Endodermal cell (in vitro differentiated cells): Measurements from ENCODE around the gene SGMS1. TPM values are rescaled to one million over a fixed set of nuclear protein-coding genes. Genes with fewer than 3 reads are reported as not detected.

Source experiments
- DNase-seq: peaks from one replicate; pipeline ENCODE4 v3.0.0-alpha.2; 2017
- H3K27ac ChIP-seq: 2 replicates; pipeline ENCODE4 v1.5.1; 2013; ENCODE audit warnings: mild to moderate bottlenecking, low read depth, low read length, moderate library complexity
- H3K27me3 ChIP-seq: 2 replicates; pipeline ENCODE4 v1.6.1; 2013; ENCODE audit warnings: mild to moderate bottlenecking, low read length, moderate library complexity; ENCODE audit not compliant: insufficient read depth, control insufficient read depth, poor library complexity, severe bottlenecking
- H3K36me3 ChIP-seq: 2 replicates; pipeline ENCODE4 v1.7.0; 2013; ENCODE audit warnings: mild to moderate bottlenecking, low read length, moderate library complexity; ENCODE audit not compliant: control insufficient read depth, insufficient read depth
- H3K4me1 ChIP-seq: one replicate; pipeline ENCODE4 v1.7.0; 2013; ENCODE audit warnings: low read length; ENCODE audit not compliant: control insufficient read depth, insufficient read depth
- H3K4me3 ChIP-seq: 2 replicates; pipeline ENCODE4 v1.5.1; 2013; ENCODE audit warnings: mild to moderate bottlenecking, low read length, moderate library complexity
- H3K9ac ChIP-seq: 2 replicates; pipeline ENCODE4 v1.6.1; 2013; ENCODE audit warnings: mild to moderate bottlenecking, low read length, moderate library complexity; ENCODE audit not compliant: poor library complexity, severe bottlenecking; ENCODE audit errors: extremely low read depth
- H3K9me3 ChIP-seq: 2 replicates; pipeline ENCODE4 v1.6.1; 2013; ENCODE audit warnings: mild to moderate bottlenecking, low read length, moderate library complexity; ENCODE audit not compliant: control insufficient read depth
- H3K27ac Mint-ChIP-seq: 2 replicates; pipeline ENCODE4 v1.8.0; 2020; ENCODE audit warnings: mixed read lengths
- H3K27me3 Mint-ChIP-seq: 2 replicates; pipeline ENCODE4 v1.8.0; 2021; ENCODE audit warnings: mild to moderate bottlenecking, mixed read lengths; ENCODE audit not compliant: insufficient read depth
- H3K36me3 Mint-ChIP-seq: 2 replicates; pipeline ENCODE4 v1.8.0; 2020; ENCODE audit warnings: low read depth, mixed read lengths
- H3K4me1 Mint-ChIP-seq: 2 replicates; pipeline ENCODE4 v1.8.0; 2020; ENCODE audit warnings: mixed read lengths
- H3K4me3 Mint-ChIP-seq: 2 replicates; pipeline ENCODE4 v1.8.0; 2020; ENCODE audit warnings: mild to moderate bottlenecking, moderate library complexity, mixed read lengths
- H3K9me3 Mint-ChIP-seq: 2 replicates; pipeline ENCODE4 v1.8.0; 2020; ENCODE audit warnings: mild to moderate bottlenecking, mixed read lengths
- CTCF ChIP-seq: fragments of 200-600 bp; sonication (generic); conservative IDR thresholded peaks from 2 replicates; pipeline ENCODE4 v1.5.0; 2021; ENCODE audit warnings: antibody characterized with exemption, mild to moderate bottlenecking
- WGBS, 2 experiments: methylation state at CpG; one replicate each; pipeline versions ENCODE4 v1.1.5 to v1.1.7; 2013; ENCODE audit warnings: missing lambda C conversion rate in 2 of 2, mixed read lengths in 1 of 2; ENCODE audit not compliant: insufficient coverage in 1 of 2, insufficient read length in 1 of 2; 5-methylcytosine and 5-hydroxymethylcytosine counted together
- total RNA-seq, 2 donors: library from RNA; stranded (reverse); fragmentation: NEBNext Ultra II Directional in 1 of 2; extraction: Animal tissue kit (Norgen Biotek cat#: 25700) in 1 of 2; gene quantifications; 2 replicates in 1 of 2; 3 replicates in 1 of 2; pipeline ENCODE4 v1.2.1, GENCODE V29; 2021

The SGMS1 gene
- total RNA-seq, 2 donors from 2014 or later: 12.0 to 14.3 TPM

- WGBS, 2 experiments: 8 to 11% methylated on average over 29 to 62 of the region's 62 CpGs
- TF ChIP-seq CTCF: peak; percentile 45
These were observed 205.6 kb downstream of the SGMS1 start for GRCh38 chr10:50417886-50418830.

GRCh38 chr10:50417486-50417885 lies 206.3 kb downstream of the SGMS1 start:
- no peaks in the 10 kb centered on the region for H3K36me3 Mint-ChIP-seq
- Histone ChIP-seq H3K27ac (no peak overlapping the region), H3K4me1 (no peaks in the 10 kb centered on the region), H3K4me3 (peak overlapping the region; percentile 88), H3K36me3 (no peaks in the 10 kb centered on the region), H3K27me3 (no peaks in the 10 kb centered on the region), H3K9ac (peak overlapping the region; percentile 55), H3K9me3 (no peaks in the 10 kb centered on the region)
- TF ChIP-seq CTCF: no peak
- no peak for DNase-seq
- H3K27ac Mint-ChIP-seq: peak overlapping the region; percentile 77
- peak overlapping the region; percentile 61 for H3K4me3 Mint-ChIP-seq
- H3K4me1 Mint-ChIP-seq: peaks cover 20% of the 10 kb centered on the region
- WGBS, 2 experiments: 62 to 73% methylated on average over 2 to 6 of the region's 6 CpGs
- H3K9me3 Mint-ChIP-seq: no peaks in the 10 kb centered on the region
- peaks cover 6% of the 10 kb centered on the region for H3K27me3 Mint-ChIP-seq

More at GRCh38 chr10:50417886-50418830, 205.6 kb downstream of the SGMS1 start:
- H3K36me3 ChIP-seq: no peaks in the 10 kb centered on the region
- no peak overlapping the region for H3K27ac ChIP-seq
- DNase-seq: peak; percentile 87
- Mint-ChIP-seq H3K9me3 (no peaks in the 10 kb centered on the region), H3K4me1 (peaks cover 17% of the 10 kb centered on the region), H3K4me3 (peak overlapping the region; percentile 61), H3K27ac (peak overlapping the region; percentile 77), H3K27me3 (peaks cover 6% of the 10 kb centered on the region), H3K36me3 (no peaks in the 10 kb centered on the region)
- peak overlapping the region; percentile 88 for H3K4me3 ChIP-seq
- no peaks in the 10 kb centered on the region for H3K9me3 ChIP-seq
- H3K27me3 ChIP-seq: no peaks in the 10 kb centered on the region
- no peaks in the 10 kb centered on the region for H3K4me1 ChIP-seq
- peak overlapping the region; percentile 55 for H3K9ac ChIP-seq

- DNase-seq: no peak
- Mint-ChIP-seq H3K27ac (no peak overlapping the region), H3K9me3 (no peaks in the 10 kb centered on the region), H3K4me1 (peaks cover 23% of the 10 kb centered on the region), H3K4me3 (no peak overlapping the region), H3K36me3 (no peaks in the 10 kb centered on the region), H3K27me3 (peaks cover 6% of the 10 kb centered on the region)
- no peak for TF ChIP-seq CTCF
- no peaks in the 10 kb centered on the region for H3K4me1 ChIP-seq
- H3K27ac ChIP-seq: no peak overlapping the region
- no peak overlapping the region for H3K4me3 ChIP-seq
- no peaks in the 10 kb centered on the region for H3K36me3 ChIP-seq
- no peak overlapping the region for H3K9ac ChIP-seq
- H3K27me3 ChIP-seq: no peaks in the 10 kb centered on the region
- WGBS, 2 experiments: 88 to 94% methylated on average over 5 to 6 of the region's 6 CpGs
- H3K9me3 ChIP-seq: no peaks in the 10 kb centered on the region
These were observed 206.9 kb downstream of the SGMS1 start for GRCh38 chr10:50416881-50417280.
